Measurements from ENCODE around the gene NUDT1.

The NUDT1 gene

DNA sequence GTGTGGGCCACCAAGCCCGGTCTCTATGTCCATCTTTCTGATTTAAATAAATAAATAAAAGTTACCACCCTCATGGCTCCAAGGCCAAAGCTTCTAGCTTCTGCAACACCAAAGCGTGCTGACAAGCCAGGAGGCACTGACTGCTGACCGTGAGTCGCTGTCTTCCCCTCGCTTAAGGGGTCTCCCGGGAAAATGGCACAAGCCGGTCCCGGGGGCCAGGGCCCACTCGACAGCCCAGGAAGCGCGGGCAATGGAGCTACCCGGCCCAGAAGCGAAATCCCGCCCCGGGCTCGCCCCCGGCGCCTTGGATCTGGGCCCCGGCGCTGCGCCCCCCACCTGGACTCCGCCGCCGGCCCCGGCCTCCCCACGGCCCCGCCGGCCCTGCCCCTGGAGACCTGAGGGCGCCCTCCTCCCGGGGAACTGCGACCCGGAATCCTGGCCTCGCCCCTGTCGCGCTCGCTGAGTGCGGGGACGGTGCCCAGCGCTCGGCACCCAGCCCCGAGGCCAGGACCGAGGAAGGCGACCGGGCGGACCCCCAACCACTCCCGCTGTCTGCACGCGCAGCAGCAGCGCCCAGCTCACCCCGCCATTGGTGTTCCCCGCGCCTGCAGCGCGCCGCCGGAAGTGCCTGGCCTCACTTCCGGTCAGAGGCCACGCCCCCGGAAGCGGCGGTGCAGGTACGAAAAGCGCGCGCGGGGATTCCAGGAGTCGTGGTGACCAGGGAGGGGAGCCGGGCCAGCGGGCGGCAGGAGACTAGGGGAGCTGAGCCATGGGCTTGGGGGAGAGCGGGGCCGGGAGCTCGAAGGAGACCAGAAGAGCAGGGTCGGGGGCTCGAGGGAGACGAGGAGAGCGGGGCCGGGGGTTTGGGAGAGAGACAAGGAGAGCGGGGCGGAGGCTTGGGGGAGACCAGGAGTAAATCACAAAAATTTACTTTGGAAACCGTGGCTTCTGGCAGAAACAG, at the start of gene NUDT1, which contains the start of gene MRM2:
Gene NUDT1 (plus strand): TSS at position 647 of the 961 bp plus-strand sequence. CDS start 2,349 bp downstream, outside the sequence.
Gene MRM2 (minus strand): TSS at position 626 of the 961 bp plus-strand sequence. CDS start 36 bp downstream, at position 590.
- peak; percentile 65 to 71 for DNase-seq

DNA sequence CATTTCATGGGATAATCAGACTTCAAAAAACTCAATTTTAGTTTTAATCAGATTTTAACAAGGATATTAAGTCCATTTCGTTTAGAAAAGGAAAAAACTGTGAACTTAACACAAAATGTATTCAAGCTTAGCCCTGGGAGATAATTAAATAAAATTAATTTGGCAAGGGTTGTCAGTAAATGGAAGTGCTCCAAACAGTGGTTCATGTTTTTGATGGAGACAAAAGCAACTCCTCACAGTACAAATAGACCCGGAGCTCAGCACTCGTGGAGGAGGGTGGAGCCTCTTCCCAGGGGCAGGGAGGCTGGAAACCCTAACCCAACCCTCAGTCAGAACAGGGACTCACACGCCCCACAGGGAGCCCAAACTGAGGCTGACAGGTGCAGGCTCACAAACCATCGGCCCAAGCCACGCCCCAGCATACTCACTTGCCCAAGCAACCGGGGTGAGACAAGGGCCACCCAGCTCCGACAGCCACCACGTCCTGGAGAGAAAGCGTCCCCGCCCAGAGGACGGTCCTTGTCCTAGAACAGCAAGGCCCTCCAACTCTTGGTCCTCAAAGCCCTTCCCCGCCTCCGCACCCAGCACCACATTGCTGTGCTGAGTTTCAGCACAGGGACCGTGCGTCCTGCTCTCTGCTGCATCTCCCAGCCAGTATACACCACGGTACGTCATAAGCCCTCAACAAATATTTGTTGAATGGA, 49.0 kb upstream of the NUDT1 start:
- no peak for DNase-seq

DNA sequence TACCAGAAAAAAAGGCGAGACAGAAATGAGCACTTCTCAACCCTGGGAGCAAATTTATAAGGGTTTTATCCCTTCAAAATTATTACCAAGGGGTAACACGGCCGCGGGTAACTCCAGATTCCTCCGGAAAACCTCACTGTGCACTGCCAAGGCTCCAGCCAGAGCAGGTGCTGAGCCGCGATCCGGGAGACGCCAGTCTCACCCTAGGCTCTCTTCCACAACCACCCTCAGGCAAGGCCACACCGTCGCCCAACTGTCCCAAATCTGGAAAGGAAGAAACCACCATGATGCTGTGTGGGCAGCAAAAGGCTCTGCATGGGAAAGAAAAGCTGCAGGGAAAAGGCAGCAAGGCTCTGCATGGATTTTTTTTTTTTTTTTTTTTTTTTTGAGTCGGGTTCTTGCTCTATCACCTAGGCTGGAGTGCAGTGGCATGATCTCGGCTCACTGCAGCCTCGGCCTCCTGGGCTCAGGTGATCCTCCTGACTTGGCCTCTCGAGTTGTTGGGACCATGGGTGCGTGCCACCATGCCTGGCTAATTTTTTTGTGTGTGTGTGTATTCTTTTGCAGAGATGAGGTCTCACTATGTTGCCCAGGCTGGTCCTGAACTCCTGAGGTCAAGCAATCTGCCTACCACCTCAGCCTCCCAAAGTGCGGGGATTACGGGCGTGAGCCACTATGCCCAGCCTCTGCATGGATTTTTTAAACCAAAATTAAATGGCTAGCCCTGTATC, 48.3 kb upstream of the NUDT1 start:
- no peak for DNase-seq

DNA sequence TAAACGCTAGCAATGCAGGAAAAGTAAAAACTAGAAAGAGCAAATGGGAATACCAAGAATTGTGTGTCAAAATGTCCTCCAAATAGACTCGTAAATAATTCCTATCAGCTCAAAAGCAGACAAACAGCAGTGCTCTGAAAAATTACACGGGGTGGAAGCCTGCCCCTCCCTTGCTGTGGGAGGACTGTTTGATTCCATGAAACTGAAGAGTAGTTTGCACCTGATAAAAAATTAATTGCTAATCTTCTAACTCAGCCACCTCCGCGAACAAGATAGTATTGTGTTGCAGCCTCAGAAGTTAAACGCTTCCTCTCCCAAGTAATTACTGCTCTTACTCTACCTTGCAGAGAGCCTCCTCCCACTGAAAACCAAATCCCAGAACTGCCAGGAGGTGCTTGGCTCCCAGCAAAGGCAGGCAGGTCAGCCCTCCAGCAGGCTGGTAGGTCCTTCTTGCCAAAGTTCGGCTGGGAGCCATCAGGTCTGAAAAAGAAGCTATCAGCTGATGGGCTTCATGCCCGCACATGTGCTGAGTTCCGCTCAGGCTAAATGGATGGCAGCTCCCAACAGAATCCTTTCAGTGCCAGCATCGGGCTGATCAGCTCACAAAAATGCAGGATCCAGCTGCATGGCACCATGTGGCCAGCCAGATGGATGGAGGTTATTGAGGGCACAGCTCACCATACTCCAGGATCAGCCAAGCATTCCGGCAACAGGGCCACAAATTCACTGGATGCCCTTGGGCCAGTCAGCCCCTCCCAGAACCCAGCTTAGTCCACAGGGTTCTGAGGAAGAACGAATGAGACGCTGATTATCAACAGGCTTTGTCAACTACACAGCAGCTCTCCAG, 46.4 kb upstream of the NUDT1 start:
- DNase-seq: no peak

DNA sequence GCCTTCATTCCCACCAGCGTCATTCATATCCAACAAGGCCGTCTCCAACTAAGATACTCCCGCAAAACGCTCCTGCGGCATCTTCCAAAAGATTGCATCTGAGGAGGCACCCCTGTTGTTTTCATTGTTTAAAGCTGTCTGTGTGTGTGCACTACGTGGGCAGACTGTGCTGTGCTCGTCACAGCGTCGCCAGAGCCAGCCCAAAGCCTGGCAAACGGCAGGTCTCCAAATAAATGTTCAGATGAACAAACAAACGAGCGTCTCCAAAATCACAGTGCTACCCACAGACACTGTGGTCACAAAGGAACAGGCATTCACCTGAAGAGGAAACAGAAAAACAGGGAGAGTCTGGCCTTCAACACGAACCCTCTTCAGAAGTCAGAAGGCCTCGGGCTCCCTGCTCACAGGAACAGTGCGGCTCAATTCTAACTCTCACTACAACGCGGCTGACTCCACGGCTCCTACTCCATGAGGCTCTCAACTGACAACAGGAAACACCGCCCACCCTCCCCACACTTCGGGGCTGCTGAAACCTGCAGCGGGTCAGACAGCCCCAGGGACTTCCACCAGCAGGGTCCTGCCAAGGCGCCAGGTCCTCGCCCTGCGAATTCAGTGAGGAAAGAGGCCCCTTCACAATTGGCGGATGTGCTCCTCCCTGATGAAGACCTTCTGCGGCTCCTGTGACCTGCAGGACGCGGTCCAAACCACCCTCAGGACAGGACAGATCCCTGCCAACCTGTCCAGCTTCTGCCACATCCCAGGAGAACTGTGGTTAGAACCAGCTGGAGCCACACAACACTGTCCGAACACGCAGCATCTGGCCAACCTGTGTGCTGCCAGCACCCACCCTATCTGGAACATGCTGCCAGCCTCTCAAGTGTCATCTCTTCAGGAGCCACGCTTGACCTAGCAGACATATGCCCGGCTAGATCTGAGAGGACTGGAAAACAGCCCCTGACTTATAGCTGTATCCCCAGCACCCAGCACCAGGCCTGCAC, 45.3 kb upstream of the NUDT1 start:
- no peak for DNase-seq

DNA sequence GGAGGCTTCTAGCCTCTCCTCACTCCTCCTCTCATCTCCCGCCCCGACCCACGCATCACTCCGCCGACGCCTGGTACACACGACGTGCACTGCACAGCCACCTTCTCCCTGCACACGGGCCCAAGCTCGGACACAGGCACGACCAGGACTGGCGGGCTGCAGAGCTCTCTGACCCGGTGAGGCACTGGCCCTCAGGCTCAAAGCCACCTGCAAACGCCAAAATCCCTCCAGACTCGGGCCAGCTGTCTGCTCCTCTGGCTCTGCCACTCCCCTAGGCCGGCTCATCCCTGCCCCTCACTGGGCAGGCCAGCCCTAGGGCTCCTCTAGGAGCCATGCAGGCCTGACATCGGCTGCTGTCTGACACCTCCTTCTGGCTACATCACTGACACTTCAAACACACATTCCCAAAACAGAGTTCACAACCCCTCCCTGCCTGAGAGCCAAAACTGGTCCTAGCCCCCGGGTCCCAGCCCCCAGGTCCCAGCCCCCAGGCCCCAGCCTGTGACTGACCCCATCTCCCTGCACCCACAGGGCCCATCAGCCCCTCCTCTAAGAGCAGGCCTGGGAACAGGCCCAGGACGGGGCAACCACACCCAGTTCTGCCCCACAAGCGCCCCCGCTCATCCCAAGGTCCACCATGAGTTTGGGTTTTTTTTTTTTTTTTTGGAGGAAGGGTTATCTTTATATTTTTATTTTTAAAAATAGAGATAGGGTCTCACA, 44.4 kb upstream of the NUDT1 start:
- no peak for DNase-seq

DNA sequence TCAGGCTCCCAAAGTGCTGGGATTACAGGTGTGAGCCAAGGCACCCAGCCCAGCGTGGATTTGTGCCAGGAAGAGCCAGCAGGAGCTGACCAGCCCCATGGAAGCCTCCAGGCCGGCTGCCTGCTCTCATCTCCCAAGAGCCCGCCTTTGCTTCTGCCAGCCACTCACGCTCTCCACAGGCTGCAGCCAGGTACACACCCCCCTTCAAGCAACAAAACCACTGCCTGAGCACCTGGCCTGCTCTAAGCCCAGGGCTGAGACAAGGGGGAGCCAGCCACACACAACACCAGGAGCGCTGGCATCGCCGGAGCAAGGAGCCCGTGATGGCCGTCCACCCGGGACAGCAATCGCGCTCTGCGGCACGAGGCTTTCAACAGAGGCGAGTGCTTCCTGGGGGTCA, 43.8 kb upstream of the NUDT1 start:
- no peak for DNase-seq

DNA sequence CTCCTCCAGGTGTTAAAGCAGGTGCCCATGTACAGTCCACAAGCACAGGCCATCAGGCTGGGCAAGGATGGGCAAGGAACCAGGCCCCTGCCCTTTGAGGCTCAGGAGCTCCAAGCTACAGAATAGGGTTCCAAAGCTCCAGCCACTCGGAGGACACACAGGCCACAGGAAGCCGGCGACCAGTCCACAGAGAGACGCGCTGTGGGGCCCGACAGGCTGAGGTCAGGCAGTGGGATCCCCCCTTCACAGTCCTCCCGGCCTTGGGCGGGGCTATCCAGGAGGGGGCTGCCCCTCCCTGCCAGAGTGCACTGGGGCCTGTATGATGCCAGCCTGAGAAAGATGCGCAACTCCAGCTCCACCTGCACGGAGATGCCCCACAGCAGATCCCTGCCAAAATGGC, 43.3 kb upstream of the NUDT1 start:
- no peak for DNase-seq

DNA sequence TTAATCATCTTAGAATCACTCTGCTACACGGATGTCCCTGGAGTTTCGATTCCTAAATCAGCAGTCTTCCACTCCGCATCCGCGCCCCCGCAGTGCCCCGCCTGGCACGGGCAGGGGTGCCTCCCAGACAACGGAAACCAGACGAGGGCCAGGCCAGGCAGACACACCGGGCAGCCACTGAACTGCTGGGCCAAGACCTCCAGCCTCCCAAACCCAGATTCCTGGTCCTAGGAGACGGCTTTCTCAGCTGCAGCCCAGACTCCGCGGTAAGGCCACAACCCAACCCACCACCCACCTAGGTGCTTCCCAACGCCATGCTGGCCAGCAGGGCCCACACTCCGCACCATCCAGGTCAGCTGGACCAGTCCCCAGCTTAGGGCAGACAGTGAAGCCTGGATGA, 42.5 kb upstream of the NUDT1 start:
- DNase-seq: no peak

DNA sequence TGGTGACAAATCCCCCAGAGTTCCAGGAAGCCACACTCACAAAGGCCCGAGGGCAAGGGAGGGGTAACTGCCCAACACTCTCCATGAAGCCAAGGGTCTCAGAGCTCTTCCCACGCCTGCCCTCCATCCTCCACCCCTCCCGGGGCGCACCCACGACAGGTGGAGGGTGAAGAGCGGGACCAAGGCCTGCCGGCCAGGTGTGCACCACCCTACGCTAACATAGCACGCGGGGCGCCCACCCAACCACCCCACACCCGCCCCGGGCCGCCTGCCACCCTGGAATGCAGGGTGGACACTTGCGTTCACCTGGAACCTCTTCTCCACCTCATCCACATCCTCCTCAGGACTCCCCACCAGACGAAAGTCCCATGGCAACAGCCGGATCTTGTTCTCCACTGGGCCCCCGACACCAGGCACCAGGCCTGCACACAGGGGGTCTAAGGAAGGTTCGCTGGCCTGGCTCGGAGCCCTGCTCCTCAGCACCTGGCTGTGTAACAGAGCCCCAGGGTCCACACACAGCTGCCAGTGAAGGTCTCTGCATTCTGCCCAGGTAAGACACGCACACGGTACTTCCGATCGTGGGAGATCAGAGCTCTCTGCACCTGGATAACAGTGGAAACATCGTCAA, 42.0 kb upstream of the NUDT1 start:
- no peak for DNase-seq

DNA sequence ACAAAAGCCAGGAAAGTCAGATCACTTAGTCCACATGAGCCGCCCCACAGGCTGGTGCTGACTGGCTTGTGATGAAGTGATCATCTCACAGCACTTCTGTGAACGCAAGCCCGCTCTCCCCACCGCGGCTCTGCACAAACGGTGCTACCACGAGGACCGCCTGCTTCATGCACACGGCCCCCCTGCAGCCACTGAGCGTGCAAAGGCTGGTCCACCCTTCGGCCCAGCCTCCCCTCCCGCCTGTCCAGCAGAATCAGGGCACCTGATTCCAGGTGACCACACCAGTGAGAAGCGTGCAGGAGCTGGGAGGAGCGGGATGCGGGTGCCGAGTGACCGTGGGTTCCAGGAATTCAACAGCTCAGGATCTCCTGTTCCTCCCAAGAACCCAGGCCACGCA, 41.4 kb upstream of the NUDT1 start:
- no peak for DNase-seq

DNA sequence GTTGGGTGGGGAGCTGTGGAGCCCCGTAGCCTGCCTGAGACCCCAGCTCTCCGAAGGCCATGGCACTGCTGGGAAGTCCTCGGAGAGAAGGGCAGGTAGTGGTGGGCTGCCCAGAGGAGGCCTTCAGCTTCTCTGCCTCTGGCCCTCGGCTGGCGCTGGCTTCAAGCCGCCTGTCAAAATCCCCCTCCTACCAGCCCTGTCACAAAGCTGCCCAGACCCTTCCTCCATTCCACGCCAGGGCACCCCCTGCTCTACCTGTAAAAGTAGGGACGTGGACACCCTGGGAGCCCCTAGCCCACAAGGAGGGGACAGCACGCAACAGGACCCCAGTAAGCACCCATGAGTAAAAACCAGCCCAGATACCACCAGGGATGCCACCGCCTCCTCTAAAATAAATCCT, 40.9 kb upstream of the NUDT1 start:
- DNase-seq: no peak

DNA sequence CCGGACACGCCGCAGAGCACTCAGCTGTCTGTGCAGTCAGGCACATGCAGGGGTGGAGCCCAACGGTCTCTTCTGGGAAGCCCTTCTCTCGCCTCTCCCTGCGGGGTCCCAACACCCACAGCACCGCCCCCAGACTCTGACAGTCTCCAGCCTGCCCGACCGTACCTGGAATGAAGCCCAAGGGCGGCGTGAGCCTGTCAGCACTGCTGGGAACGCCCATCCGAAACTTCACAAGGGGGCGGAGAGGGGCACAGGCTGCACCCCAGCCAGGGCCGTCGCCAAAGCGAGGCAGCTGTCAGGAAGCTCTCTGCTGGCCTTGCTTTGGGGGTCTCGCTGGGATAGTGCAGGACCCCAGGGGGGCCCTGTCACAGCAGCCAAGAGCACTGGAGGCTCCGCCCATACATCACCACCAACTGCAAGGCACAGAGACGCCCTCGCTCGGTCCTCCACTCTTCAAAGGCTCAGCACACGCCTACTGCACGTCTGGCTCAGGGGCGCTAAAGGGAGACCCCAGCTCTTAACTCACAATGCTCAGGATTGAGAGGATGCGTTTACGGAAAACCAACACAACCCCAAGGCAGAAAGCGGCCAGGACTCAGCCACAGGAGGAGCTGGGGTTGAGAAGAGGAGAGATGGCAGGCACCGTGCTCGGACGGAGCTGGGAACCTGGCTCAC, 40.2 kb upstream of the NUDT1 start:
- DNase-seq: no peak

DNA sequence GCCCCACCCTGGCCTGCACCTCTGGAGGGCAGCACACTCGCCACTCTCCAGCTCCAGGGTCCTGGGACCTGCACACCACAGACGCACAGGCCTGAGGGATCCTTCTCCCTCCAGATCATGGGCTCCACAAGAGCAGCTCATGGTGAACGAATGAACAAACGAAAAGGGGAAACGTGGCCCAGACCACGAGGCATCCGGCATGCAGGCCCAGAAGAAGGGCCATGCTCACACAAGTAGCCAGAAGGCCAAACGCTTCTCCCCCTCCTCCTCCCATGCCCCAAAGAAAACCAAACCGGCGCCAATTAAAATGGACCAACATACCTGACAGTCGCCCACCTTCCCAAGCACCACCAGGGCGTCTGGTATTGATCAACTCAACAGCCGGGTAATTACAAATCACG, 39.7 kb upstream of the NUDT1 start:
- DNase-seq: no peak

DNA sequence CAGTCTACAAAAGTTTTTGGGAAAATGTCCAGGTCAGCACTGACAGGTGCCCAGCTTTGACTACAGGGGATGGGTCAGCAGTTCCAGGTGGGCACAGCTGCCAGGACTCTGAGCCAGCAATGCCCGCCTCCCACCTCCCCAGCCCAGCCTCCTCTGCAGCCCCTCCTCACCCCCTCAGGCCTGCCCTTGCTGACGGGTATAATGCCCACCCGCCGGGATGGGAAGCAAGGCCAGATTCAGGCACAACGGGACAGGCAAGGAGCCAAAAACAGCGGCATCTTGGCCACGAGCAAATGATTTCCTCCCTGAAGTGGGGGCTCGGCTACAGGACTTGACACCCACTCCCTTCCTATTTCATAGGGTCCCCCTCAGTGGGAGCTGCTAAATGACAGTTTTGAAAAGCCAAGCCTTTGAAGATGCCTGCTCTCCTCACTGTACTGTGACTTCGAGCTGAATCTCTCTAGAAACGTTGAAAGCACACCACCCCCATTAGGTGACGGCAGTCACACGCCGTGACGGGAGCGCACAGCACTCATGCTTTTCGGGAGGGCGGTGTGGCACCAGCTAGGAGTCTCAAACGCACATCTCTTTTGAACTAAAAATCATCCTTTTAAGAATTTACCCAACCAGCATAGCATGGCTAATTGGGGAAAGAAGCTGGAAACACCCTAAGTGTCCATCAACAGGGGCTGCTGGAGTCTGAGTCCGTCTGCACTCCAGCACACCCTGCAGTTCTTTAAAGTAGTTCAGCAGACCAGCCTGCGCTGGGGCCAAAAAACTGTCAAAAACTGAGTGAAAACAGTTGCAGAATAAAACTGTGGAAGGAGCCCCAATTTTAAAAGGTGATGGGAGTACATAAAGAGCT, 38.9 kb upstream of the NUDT1 start:
- no peak for DNase-seq

DNA sequence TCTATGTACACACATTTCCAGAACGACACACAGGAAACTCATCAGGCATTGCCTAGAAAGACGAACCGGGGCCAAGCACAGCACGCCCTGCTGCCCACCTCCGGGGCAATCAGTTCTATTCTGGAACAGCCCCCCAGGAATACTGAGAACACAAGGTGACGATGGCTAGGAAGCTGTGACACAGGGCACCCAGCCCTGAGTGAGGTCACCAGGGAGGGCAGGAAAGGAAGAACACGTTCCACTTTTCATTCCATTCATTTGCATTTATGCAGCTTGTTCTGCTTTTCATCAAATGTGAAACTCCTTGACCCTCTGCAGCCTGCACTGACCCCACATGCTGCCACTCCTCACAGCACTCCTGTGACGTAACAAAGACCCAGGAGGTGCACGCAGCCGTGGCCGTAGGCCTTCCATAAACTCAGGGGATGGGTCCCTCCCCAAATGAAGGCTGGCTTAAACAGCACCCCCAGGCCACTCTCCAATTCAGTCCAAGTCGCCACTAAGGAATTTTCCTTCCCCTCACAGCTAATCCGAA, 38.2 kb upstream of the NUDT1 start:
- no peak for DNase-seq

DNA sequence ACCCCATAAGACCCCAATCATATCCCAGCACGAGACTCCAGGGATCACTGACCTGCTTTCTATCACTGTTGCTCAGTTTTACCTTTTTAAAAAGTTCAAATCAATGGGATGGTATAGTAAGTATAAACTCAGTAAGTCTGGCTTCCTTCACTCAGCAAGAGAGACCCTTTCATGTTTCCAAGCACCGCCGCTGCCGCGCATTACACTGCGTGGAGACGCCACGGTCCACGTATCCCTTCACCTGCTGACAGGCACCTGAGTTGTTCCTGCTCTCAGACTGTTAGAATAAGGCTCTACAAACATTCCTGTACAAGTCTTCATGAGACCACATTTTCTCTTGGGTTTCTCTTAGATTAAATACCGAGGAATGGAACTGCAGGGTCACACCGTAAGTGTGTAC, 37.6 kb upstream of the NUDT1 start:
- DNase-seq: no peak
